Cerebellar nuclear complex (tissue), 1 donor: ENCODE results near the gene KREMEN2.

Experiments
- DNase-seq, 2 experiments: peaks; one replicate each; lab custom pipeline; 2025; lab: John Stamatoyannopoulos, UW

Gene KREMEN2

GRCh38 chr16:3003582-3004270 is 39.7 kb downstream of the KREMEN2 start:
- peak; percentile 96 to 98 for DNase-seq

GRCh38 chr16:3004319-3004718 is 40.2 kb downstream of the KREMEN2 start:
- DNase-seq: no peak

- no peak for DNase-seq
These were observed 40.8 kb downstream of the KREMEN2 start for GRCh38 chr16:3004781-3005284.

GRCh38 chr16:3007059-3007956 is 43.2 kb downstream of the KREMEN2 start:
- no peak for DNase-seq

GRCh38 chr16:3007957-3008689 is 44.0 kb downstream of the KREMEN2 start:
- no peak for DNase-seq

- no peak for DNase-seq
These were observed 44.6 kb downstream of the KREMEN2 start for GRCh38 chr16:3008690-3009037.

GRCh38 chr16:3009568-3010390 is 45.7 kb downstream of the KREMEN2 start:
- no peak for DNase-seq

- DNase-seq: no peak
These were observed 46.4 kb downstream of the KREMEN2 start for GRCh38 chr16:3010510-3010909.

GRCh38 chr16:3012246-3012645 is 48.2 kb downstream of the KREMEN2 start:
- DNase-seq: no peak

- DNase-seq: no peak
These were observed 48.8 kb downstream of the KREMEN2 start, which contains the start of gene CLDN9 for GRCh38 chr16:3012828-3013420. TSS of gene CLDN9 (plus strand) at chr16:3012923. CDS start at chr16:3013363, 440 bp downstream.

GRCh38 chr16:3013491-3013951 is 49.4 kb downstream of the KREMEN2 start:
- no peak for DNase-seq

GRCh38 chr16:3013998-3014690 is 50.1 kb downstream of the KREMEN2 start:
- DNase-seq: no peak

- no peak for DNase-seq
These were observed 50.9 kb downstream of the KREMEN2 start for GRCh38 chr16:3014971-3015370.

- no peak for DNase-seq
These were observed 51.9 kb downstream of the KREMEN2 start for GRCh38 chr16:3015865-3016521.

- no peak for DNase-seq
These were observed 53.3 kb downstream of the KREMEN2 start for GRCh38 chr16:3017344-3017743.
